LHCN-M2 (cell line): ENCODE results near the gene NAALAD2. TPM values are rescaled to one million over a fixed set of nuclear protein-coding genes. Genes with fewer than 3 reads are reported as not detected.

Experiments
- DNase-seq: peaks from one replicate; pipeline ENCODE4 v3.0.0-alpha.2; 2012; ENCODE audit warnings: low read depth
- total RNA-seq: library from RNA; depleted of rRNA; stranded (reverse); fragments of >200 nt; gene quantifications from 2 replicates; pipeline ENCODE4 v1.2.3, GENCODE V29; 2014; rRNA removed

The NAALAD2 gene
- total RNA-seq, 1 experiment from 2014 or later = 0.23 TPM

DNA sequence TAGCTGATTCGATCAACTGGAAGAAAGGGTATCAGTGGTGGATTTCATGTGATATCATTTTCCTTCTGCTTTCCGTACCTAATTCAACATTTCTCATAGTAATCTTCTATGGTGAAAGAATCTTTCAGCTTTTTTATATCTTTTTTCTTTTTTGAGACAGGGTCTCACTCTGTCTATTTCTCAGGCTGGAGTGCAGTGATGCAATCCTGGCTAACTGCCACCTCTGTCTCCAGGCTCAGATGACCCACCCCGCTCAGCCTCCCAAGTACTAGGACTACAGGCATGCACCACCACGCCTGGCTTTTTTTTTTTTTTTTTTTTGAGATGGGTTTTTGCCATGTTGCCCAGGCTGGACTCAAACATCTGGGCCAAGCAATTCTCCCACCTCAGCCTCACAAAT is 107.0 kb downstream of the NAALAD2 start:
- no peak for DNase-seq

Other genes starting within 250 kb of the NAALAD2 start
- gene TRIM49D1, start 212.4 kb upstream of the NAALAD2 start, total RNA-seq = not detected in 2 replicates
- gene TRIM49D2, start 210.6 kb upstream of the NAALAD2 start, total RNA-seq = not detected in 2 replicates
- gene TRIM64, start 168.6 kb upstream of the NAALAD2 start, total RNA-seq = not detected in 2 replicates
- gene TRIM49C, start 103.6 kb upstream of the NAALAD2 start, total RNA-seq = not detected in 2 replicates
- not detected in 2 replicates for gene UBTFL1, start 48.7 kb upstream of the NAALAD2 start, total RNA-seq
- 40.7 and 57.3 TPM in 2 replicates for gene CHORDC1, start 88.4 kb downstream of the NAALAD2 start, total RNA-seq